GM12891 (cell line): ENCODE measurements around the gene SF1.

Experiments used
- PAX5 ChIP-seq: IDR thresholded peaks from 2 replicates; pipeline ENCODE4 v1.6.1; 2011; ENCODE audit warnings: low read length, moderate library complexity, mild to moderate bottlenecking; ENCODE audit not compliant: insufficient read depth, severe bottlenecking
- POLR2A ChIP-seq: IDR thresholded peaks from 2 replicates; pipeline ENCODE4 v1.6.1; 2011; ENCODE audit warnings: low read depth, low read length, control low read depth
- POLR2AphosphoS5 ChIP-seq: IDR thresholded peaks from 2 replicates; pipeline ENCODE4 v1.6.1; 2011; ENCODE audit warnings: low read depth, low read length, control low read depth
- SPI1 ChIP-seq: IDR thresholded peaks from 2 replicates; pipeline ENCODE4 v1.6.1; 2011; ENCODE audit warnings: low read depth, low read length, control low read depth
- TAF1 ChIP-seq: IDR thresholded peaks from 2 replicates; pipeline ENCODE4 v1.6.1; 2011; ENCODE audit warnings: low read depth, low read length, control low read depth

DNA sequence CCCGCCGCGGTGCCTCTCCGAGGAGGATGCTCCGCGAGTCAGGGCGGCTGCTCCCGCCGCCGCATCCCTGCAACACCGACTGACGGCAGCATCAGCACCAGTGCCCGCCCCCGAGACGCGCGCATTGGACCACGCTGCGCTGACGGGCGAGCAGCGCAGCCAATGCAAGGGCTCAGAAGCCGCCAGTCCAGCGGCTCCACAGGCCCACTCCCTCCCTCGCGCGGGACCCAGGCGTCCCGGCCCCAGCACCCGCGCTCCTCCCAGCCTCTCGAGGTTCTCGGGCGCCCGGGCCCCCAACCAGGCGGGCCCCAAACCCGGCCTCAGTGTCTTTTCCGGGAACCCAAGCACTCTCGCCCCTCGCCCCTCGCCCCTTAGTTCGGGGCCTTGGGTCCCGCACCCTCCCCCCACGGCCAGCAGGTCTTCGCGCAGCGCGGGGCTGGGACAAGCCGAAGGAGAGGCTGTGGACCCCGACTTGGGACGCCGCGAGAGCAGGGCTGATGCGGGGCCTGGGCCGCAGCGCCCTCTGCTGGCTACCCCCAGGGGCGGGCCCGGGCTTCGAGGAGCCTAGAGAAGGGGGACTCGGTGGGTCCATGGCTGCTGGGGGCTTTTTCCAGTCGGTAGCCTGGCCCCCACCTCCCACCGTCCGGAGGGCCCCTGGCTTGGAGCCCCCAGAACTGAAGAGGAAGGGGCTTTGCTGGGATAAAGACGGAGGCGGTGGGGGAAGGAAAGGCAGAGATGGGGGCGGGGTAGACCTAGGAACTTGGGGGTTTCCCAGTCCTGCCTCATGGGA, 55.0 kb downstream of the SF1 start, which contains the start of gene NRXN2:
- no peak for TF ChIP-seq POLR2AphosphoS5
- TF ChIP-seq TAF1: no peak
- no peak for TF ChIP-seq POLR2A
- no peak for TF ChIP-seq SPI1
- TF ChIP-seq PAX5: no peak
